NCI-H1092 treated with DMSO at 0.1 percent for 48 hours (cell line): Measurements from ENCODE around the gene BTN1A1.

Experiments
- DNase-seq: peaks from one replicate; lab custom pipeline; 2025; lab: John Stamatoyannopoulos, UW

BTN1A1 gene

DNA sequence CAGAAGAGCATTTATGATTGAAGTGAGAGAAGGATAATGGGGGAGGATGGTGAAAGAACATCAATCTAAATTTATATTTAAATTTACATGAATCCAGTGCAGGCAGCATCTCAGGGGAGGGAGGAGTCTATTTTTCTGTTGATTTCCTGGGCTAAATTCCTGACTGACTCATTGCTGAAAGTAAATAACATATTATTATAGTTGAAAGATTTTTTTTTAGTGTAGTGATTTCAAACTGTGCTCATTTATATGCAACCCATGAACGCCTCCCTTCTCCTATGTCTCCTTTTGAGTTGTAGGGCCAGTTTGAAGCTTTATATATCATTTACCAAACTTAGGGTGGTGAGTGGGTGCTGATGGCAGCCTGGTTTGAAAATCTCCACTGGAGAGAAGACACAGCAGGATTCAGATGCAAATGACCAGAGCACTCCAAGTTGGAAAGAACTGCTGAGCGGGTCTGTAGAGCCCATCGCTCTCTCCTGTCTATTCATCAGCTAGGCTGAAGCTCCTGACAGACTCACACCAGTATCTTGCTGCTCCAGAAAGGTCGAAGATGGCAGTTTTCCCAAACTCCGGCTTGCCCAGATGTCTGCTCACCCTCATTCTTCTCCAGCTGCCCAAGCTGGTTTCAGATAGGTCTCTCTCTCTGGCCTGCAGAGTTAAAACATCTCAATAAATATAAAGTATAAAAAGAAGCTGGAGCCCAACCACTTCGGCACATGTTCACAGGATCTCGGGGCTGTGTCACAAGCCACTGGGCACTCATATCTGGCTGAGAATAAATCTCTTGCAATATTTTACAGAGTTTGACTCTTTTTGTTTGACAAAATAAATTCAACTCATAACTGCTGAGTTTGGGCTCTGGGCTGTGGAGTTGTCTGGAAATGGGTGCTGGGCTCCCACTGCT, 24.0 kb upstream of the BTN1A1 start:
- DNase-seq, result no peak

DNA sequence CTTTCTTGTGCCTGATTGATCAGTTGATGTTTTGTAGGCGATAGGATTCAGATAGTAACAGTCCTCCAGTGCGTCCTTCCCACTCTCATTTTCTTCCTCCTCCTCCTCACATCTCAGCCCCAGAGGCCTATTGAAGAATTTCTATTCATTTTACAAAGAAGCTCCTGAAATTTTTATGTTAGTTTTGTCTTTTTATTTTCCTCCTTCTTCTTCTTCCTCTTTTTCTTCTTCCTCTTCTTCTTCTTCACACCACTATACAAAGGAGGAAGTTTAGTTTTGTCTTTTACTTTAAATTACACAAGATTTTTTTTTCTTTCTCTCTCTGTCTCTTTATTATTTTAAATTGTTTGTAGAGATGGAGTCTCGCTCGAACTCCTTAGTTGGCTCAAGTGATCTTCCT, 23.2 kb upstream of the BTN1A1 start:
- DNase-seq, result no peak

- DNase-seq, result no peak
These were observed 22.7 kb upstream of the BTN1A1 start for GRCh38 chr6:26477426-26477825.

GRCh38 chr6:26478100-26478984, 21.8 kb upstream of the BTN1A1 start:
- no peak for DNase-seq

DNA sequence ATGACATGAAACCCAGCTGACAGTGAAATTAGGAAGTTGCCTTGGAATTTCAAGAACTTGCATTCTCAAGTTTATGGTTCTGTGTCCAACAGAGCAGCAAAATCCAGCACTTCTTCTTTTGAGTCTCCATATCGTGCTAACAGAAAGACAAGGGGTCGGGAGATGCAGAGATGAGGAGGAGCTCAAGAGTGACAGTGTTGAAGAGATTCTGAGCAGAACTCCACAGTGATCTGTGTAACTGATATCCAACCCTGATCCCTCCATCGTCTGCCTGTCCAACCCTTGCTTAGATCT, 21.2 kb upstream of the BTN1A1 start:
- DNase-seq, result no peak

DNA sequence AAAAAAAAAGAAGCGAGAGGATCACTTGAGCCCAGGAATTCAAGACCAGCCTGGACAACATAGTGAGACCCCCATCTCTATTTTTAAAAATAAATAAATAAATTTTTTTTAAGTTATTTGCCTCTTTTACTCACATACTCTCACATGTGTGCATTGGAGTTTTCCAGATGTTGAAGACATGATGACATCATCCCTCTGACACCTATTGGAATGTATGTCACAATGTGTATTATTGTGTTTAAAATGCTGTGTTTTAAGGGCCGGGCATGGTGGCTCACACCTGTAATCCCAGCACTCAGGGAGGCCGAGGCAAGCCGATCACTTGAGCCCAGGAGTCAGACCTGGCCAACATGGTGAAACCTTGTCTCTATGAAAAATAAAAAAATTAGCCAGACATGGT, 17.8 kb upstream of the BTN1A1 start:
- DNase-seq, result no peak

DNA sequence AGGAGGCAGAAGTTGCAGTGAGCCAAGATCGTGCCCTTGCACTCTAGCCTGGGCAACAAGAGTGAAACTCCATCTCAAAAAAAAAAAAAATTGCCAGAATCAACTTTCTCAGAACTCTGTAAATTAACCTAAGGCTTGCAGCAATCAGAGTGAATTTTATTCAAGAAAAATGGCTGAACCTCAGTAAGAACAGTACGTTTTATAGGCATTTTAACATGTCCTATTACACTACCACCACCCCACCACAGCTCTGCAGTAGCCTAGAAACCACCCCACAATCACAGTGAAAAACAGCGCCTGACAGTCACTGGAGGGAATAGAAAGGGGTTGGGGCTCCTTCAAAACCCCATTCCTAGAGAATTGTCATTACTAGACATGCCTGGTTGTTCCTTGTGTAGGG, 16.4 kb upstream of the BTN1A1 start:
- no peak for DNase-seq

DNA sequence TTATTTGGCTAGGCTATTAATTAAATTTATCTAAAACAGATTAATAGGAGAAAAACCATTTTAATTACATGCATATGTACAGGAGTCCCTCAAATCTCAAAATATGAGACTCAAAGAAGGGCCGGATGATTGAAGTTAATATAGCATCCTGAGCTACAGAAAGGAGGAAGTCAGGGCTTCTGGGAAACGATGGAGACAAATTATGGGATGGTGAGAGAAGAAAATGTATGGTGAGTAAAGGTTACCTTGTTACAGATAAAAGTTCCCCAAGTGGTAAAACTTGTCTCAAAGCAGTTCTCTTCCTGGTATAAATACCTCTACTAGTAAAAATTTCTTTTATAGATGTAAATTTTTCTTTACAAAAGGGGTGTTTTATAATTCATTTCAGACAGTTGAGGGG, 15.9 kb upstream of the BTN1A1 start:
- no peak for DNase-seq

- no peak for DNase-seq
These were observed 14.9 kb upstream of the BTN1A1 start for GRCh38 chr6:26485112-26485780.

GRCh38 chr6:26486358-26486757, 13.7 kb upstream of the BTN1A1 start:
- no peak for DNase-seq

DNA sequence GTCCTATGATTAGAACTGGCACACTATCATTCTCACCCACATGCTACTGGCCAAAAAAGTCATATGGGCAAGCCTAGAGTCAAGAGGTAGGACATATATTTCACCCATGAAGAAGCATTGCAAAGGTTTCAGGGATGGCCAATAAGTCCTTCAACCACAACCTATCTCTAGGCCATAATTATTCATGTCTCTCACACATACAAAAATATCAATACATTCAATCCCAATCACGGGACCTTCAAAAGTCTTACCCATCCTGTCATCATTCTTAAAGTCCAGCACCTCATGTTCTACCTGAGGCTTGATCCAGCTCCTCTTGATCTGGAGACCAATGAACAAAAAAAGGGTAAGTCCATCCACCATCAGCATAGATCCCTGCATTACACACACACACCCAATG, 12.6 kb upstream of the BTN1A1 start:
- no peak for DNase-seq

DNA sequence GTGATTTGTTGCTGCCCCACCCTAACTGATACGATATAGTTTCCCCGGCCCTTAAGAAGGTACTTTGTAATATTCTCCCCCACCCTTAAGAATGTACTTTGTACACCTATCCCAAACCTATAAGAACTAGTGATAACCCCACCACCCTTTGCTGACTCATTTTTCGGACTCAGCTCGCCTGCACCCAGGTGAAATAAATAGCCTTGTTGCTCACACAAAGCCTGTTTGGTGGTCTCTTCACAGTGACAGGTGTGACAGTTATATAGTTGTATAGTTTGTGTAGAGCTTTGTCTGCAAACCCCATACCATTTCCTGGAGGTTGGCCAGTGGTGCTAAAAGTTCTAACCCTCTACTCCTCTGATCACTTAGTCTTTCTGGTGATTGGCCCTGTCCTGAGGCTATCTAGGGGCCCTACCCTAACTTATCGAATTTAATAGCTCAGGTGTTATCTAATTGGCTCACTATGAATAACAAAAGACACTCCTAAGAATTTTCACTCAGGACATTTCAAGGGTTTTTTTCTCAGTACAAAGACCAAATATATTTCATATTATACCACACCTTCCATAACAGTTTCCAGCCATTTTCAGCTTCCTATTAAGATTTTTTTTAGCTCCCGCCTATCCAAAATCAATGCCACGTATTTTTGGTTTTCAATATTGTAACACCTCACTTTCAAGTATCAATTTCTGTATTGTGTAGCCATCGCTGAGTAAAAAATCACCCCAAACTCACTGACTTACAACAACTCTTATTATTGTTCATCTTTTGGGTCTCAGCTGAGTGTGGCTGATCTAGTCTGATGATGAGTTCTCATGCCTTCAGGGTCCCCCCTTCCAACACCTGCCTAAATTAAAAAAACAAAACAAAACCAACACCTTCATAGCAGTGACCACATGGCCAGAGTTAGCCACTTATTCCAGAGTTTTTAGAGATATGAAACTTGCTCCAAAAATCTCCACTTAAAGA, 9.8 kb upstream of the BTN1A1 start:
- no peak for DNase-seq

DNA sequence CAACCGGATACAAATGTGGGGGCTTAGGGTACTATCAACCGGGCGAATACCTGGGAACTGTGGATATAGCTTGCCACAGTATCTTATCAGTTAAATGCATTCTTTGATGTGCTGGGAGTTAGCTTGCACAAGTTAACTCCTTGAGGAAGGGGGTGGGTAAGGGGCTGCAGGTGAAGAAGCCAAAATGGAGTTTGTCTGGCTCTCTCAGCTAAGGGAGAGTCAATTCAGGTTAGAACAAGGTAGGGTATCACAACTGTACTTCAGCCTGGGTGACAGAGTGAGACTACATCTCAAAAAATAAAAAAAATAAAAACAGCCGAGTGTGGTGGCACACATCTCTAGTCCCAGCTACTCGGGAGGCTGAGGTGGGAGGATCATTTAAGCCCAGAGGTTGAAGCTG, 8.5 kb upstream of the BTN1A1 start:
- DNase-seq, result no peak

- DNase-seq, result no peak
These were observed 6.8 kb upstream of the BTN1A1 start for GRCh38 chr6:26493258-26493657.

DNA sequence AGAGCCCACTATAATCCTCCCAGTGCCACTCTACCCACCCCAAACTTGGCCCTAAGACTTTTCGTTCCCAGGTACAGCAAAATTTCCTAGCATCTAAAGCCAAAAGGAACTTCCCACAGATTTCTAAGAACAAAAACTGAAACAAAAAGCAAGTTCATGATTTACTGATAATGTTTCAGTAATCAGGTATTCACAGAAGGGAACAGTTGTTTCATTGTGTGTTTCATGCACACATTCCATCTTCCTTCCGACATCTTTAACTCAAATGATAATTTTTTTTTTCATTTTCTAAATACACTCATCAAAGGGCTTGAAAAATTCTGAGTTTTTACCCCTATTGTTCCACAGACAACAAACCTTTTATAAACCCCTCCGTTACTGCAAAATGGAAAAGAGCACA, 6.0 kb upstream of the BTN1A1 start:
- no peak for DNase-seq

GRCh38 chr6:26495281-26495680, 4.8 kb upstream of the BTN1A1 start:
- no peak for DNase-seq

DNA sequence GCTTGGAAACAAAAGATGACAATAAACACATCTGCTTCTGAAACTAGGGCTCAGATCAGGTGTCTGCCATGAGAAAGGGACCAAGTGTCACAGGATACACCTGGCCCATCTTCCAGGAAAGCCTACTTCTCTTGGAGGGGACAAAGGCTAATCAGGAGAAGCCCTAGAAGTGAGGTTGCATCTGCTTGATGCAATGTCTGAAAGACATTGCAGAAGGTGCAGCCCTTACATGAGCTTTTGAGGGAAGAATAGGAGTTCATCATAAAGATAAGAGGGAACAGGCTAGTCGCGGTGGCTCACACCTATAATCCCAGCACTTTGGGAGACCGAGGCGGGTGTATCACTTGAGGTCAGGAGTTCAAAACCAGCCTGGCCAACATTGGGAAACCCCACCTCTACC, 2.5 kb upstream of the BTN1A1 start:
- no peak for DNase-seq

- no peak for DNase-seq
These were observed 1.4 kb downstream of the BTN1A1 start for GRCh38 chr6:26501482-26501986.

GRCh38 chr6:26502165-26502564, 2.1 kb downstream of the BTN1A1 start:
- no peak for DNase-seq

DNA sequence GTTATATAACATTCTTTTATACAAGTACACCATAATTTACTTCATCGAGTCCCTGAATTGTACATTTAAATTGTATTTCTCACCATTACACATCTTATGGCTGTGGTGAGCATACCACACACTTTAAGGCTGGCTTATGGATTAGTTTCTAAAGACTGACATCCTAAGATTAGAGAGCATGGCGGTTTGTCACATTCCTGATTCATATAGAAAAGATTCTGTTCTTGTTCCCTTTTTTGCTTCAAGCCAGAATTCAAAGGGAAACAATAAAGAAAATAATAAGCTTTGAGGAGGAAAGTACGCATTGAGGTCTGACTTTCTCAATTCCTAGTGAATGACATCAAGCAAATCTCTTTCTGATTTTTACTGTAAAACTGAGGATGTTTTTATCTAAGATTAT, 2.5 kb downstream of the BTN1A1 start:
- DNase-seq, result no peak

GRCh38 chr6:26507658-26508057, 7.6 kb downstream of the BTN1A1 start:
- DNase-seq, result no peak
